Gastroesophageal sphincter (tissue), 3 donors: ENCODE results near the gene PIP5KL1.

Experiments
- CTCF ChIP-seq, 4 experiments: fragments of 200-600 bp in 2 of 4; fragments of 450-650 bp in 2 of 4; sonication (generic) in 1 of 4; IDR thresholded peaks; one replicate each; pipeline ENCODE4 v1.5.1; 2017 to 2019; ENCODE audit warnings: antibody characterized with exemption in 4 of 4, mild to moderate bottlenecking in 2 of 4, moderate library complexity in 2 of 4
- POLR2A ChIP-seq, 2 donors: fragments of 450-650 bp; IDR thresholded peaks; one replicate each; pipeline ENCODE4 v1.6.1; 2017; ENCODE audit warnings: antibody characterized with exemption in 2 of 2, mild to moderate bottlenecking in 2 of 2, moderate library complexity in 1 of 2

GRCh38 chr9:127930231-127931091 is at the start of gene PIP5KL1:
- TF ChIP-seq CTCF (IDR thresholded peaks at IDR 0.05) (no peak), POLR2A (IDR thresholded peaks at IDR 0.05) (no peak)
